ENCODE measurements around the gene NDUFC1.

NDUFC1 gene

GRCh38 chr4:139300431-139301112 lies 1.7 kb downstream of the NDUFC1 start:
- no peak for TF ChIP-seq CTCF (IDR thresholded peaks at IDR 0.05; ENCODE audit: low read depth, low read length, missing control alignments)
- DNase-seq (ENCODE audit: low read depth) = no peak
- peak overlapping the region; percentile 69 for H3K4me3 ChIP-seq (ENCODE audit: low read depth, low read length)
- in situ Hi-C loops (cut with HindIII; ENCODE audit: low sequenced_read_pairs) = loop anchor here (5.0 kb wide), 1 partner anchor 78 kb away; no protein-coding TSS in a partner anchor

DNA sequence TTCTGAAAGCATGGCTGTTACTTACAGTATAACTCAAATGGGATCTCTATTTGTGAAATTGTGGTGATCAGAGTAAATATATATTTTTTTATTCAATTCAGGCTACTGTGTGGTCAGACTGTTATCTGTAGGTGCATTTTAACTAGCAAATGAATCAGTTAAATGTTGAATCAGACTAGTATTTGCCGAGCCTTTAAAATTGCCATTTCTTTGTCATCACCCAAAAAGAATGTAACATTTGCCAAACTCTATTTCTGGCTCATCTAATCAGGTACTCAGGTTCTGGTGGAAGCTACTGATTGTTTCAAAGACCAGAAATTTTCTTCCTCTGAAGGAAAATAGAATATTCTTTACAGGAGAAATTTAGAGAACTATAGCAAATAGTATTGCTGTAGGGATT lies 2.7 kb downstream of the NDUFC1 start:
- no peak for DNase-seq (ENCODE audit: low read depth)
- H3K4me3 ChIP-seq (ENCODE audit: low read depth, low read length) = peak overlapping the region; percentile 9
- in situ Hi-C loops (cut with HindIII; ENCODE audit: low sequenced_read_pairs) = no loop called here
- no peak for TF ChIP-seq CTCF (IDR thresholded peaks at IDR 0.05; ENCODE audit: low read depth, low read length, missing control alignments)

- in situ Hi-C loops (cut with HindIII; ENCODE audit: low sequenced_read_pairs) = no loop called here
- H3K4me3 ChIP-seq (ENCODE audit: low read depth, low read length) = no peak overlapping the region
- TF ChIP-seq CTCF (IDR thresholded peaks at IDR 0.05; ENCODE audit: low read depth, low read length, missing control alignments) = no peak
- no peak for DNase-seq (ENCODE audit: low read depth)
Observed at GRCh38 chr4:139297001-139297410, 5.3 kb downstream of the NDUFC1 start.

DNA sequence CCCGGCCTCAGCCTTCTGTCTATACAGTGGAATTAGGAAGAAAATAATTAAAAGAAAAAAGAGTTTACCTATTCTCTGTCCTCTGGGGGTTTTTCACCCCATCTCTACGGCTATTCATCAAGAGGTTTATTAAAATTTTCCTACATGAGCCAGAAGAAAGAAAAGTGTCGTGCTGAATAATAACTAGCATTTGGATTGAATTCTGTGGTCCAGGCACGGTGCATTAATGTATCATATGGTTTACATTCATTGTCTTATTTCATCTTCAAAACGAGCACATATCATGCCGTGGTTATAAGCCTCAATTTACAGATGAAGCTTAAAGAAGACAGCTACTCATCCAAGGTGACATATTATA lies 6.4 kb downstream of the NDUFC1 start:
- TF ChIP-seq CTCF (IDR thresholded peaks at IDR 0.05; ENCODE audit: low read depth, low read length, missing control alignments) = no peak
- peak overlapping the region; percentile 85 for H3K4me3 ChIP-seq (ENCODE audit: low read depth, low read length)
- no peak for DNase-seq (ENCODE audit: low read depth)
- in situ Hi-C loops (cut with HindIII; ENCODE audit: low sequenced_read_pairs) = no loop called here

DNA sequence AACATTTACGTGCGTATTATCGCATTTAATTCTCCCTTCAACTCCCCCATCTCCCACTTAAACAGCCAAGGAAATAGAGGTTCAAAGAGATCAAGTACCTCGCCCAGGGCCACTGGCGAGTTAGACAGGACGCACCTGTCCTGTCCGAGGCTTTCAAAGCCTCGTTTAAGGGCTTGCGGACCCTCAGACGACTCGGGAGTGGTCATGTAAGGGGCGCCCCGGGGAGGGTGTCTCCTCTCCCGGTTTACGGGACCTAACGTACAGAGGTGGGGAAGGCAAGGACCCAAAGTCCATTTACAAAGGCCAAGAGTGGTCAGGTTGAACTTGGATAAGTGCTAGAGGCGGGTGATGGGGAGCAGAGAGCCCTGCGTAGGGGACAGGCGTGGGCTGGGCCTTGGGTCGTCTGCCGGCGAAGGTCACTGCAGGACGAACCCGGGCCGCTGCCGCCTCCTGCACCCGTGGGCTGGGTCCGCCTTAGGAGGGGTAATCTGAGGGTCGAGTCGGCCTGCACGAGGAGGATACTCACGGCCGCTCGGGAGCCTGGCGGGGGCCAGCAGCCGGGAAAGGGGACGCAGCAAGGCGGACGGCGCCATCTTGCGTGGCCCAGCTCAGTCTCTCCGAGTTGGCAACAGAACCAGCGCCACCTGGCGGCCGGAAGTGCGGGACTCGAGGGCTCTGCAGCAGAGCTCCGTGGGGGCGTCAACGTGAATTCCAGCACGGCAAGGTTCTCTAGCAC lies 6.9 kb downstream of the NDUFC1 start:
- H3K4me3 ChIP-seq (ENCODE audit: low read depth, low read length) = peak overlapping the region; percentile 85
- peak; percentile 85 for DNase-seq (ENCODE audit: low read depth)
- in situ Hi-C loops (cut with HindIII; ENCODE audit: low sequenced_read_pairs) = no loop called here
- peak; percentile 92 for TF ChIP-seq CTCF (IDR thresholded peaks at IDR 0.05; ENCODE audit: low read depth, low read length, missing control alignments)

GRCh38 chr4:139286186-139286698 lies 16.0 kb downstream of the NDUFC1 start:
- no peak for TF ChIP-seq CTCF (IDR thresholded peaks at IDR 0.05; ENCODE audit: low read depth, low read length, missing control alignments)
- no peak for DNase-seq (ENCODE audit: low read depth)
- no peak overlapping the region for H3K4me3 ChIP-seq (ENCODE audit: low read depth, low read length)
- in situ Hi-C loops (cut with HindIII; ENCODE audit: low sequenced_read_pairs) = no loop called here
